GM21786 (cell line): ENCODE measurements around the gene NCKAP5.
A peak's percentile ranks its signal among the peaks of the same experiment; 100 is the strongest.

ENCODE experiments used
- ATAC-seq: cut with Tn5 transposase; IDR thresholded peaks from one replicate; pipeline ENCODE4 v1.9.1; 2021; ENCODE audit not compliant: unreplicated experiment

The NCKAP5 gene

GRCh38 chr2:133293544-133294353, 274.5 kb downstream of the NCKAP5 start:
- ATAC-seq = no peak

GRCh38 chr2:133292259-133292658, 276.0 kb downstream of the NCKAP5 start:
- no peak for ATAC-seq

- ATAC-seq = no peak
These were observed 280.6 kb downstream of the NCKAP5 start for GRCh38 chr2:133287709-133288108.

- no peak for ATAC-seq
These were observed 281.8 kb downstream of the NCKAP5 start for GRCh38 chr2:133286326-133286922.

GRCh38 chr2:133273031-133273430, 295.2 kb downstream of the NCKAP5 start:
- ATAC-seq = no peak

- no peak for ATAC-seq
These were observed 297.2 kb downstream of the NCKAP5 start for GRCh38 chr2:133271105-133271504.

- no peak for ATAC-seq
These were observed 297.7 kb downstream of the NCKAP5 start for GRCh38 chr2:133270550-133270949.

GRCh38 chr2:133266926-133267590, 301.2 kb downstream of the NCKAP5 start:
- ATAC-seq = no peak

GRCh38 chr2:133266041-133266925, 302.0 kb downstream of the NCKAP5 start:
- no peak for ATAC-seq

GRCh38 chr2:133265432-133265949, 302.8 kb downstream of the NCKAP5 start:
- no peak for ATAC-seq

- no peak for ATAC-seq
These were observed 303.3 kb downstream of the NCKAP5 start for GRCh38 chr2:133264989-133265401.

- no peak for ATAC-seq
These were observed 305.4 kb downstream of the NCKAP5 start for GRCh38 chr2:133262893-133263292.

GRCh38 chr2:133255360-133255759, 312.9 kb downstream of the NCKAP5 start:
- no peak for ATAC-seq

- ATAC-seq = no peak
These were observed 314.5 kb downstream of the NCKAP5 start for GRCh38 chr2:133253793-133254192.

- ATAC-seq = no peak
These were observed 315.4 kb downstream of the NCKAP5 start for GRCh38 chr2:133252780-133253355.

GRCh38 chr2:133249362-133249761, 318.9 kb downstream of the NCKAP5 start:
- no peak for ATAC-seq

- no peak for ATAC-seq
These were observed 320.0 kb downstream of the NCKAP5 start for GRCh38 chr2:133248264-133248663.

- ATAC-seq = peak; percentile 80
These were observed 320.6 kb downstream of the NCKAP5 start for GRCh38 chr2:133247631-133248030.

GRCh38 chr2:133241224-133241571, 327.1 kb downstream of the NCKAP5 start:
- ATAC-seq = no peak

GRCh38 chr2:133240491-133241223, 327.6 kb downstream of the NCKAP5 start:
- ATAC-seq = no peak
